IMR-90 (cell line): Measurements from ENCODE around the gene SLC41A1. TPM values are rescaled to one million over a fixed set of nuclear protein-coding genes. Genes with fewer than 3 reads are reported as not detected.

Experiments
- ATAC-seq: fragments of 200-7000 bp; cut with Tn5 transposase; 2 replicates; pipeline ENCODE4 v1.9.1; 2020; ENCODE audit warnings: low read depth, mild to moderate bottlenecking, moderate library complexity
- BruUV-seq: library from RNA; stranded (reverse); fragments of 400-500 nt; replicated peaks from 2 replicates; lab custom pipeline; 2021; lab: Mats Ljungman, UMichigan
- CTCF ChIA-PET: fragments of 300-600 bp; formaldehyde crosslinking; extraction: SDS; loops from one replicate; lab custom pipeline; 2021; ENCODE audit warnings: antibody characterized with exemption; lab: Yijun Ruan, JAX
- POLR2A ChIA-PET: fragments of 300-600 bp; sonication (Branson Sonifier 250); formaldehyde crosslinking; loops from one replicate; lab custom pipeline; 2022; ENCODE audit warnings: antibody characterized with exemption; ENCODE audit not compliant: unreplicated experiment; lab: Charles Lee
- DNase-seq: peaks from one replicate; pipeline ENCODE4 v3.0.0; 2013
- H2AFZ ChIP-seq: replicated peaks from 2 replicates; pipeline ENCODE3; 2013; ENCODE audit warnings: low read length, mild to moderate bottlenecking; ENCODE audit not compliant: poor library complexity
- H2AK5ac ChIP-seq: 2 replicates; pipeline ENCODE4 v1.6.1; 2013; ENCODE audit warnings: low read depth, low read length, inconsistent platforms
- H2AK9ac ChIP-seq: replicated peaks from 2 replicates; pipeline ENCODE3; 2013; ENCODE audit warnings: mild to moderate bottlenecking, low read depth, low read length, moderate library complexity; ENCODE audit not compliant: poor library complexity
- H2BK120ac ChIP-seq: 2 replicates; pipeline ENCODE4 v1.6.1; 2013; ENCODE audit warnings: low read depth, low read length, inconsistent platforms
- H2BK15ac ChIP-seq: 3 replicates; pipeline ENCODE4 v1.6.1; 2013; ENCODE audit warnings: low read depth, low read length, inconsistent platforms
- H2BK20ac ChIP-seq: 2 replicates; pipeline ENCODE4 v1.6.1; 2013; ENCODE audit warnings: low read depth, mild to moderate bottlenecking, inconsistent platforms, low read length, moderate library complexity
- H2BK5ac ChIP-seq: 2 replicates; pipeline ENCODE4 v1.6.1; 2013; ENCODE audit warnings: mild to moderate bottlenecking, low read depth, low read length, inconsistent platforms; ENCODE audit not compliant: poor library complexity, severe bottlenecking
- H3K14ac ChIP-seq: replicated peaks from 2 replicates; pipeline ENCODE4 v1.6.1; 2013; ENCODE audit warnings: low read depth, low read length, inconsistent platforms
- H3K18ac ChIP-seq: 2 replicates; pipeline ENCODE4 v1.6.1; 2013; ENCODE audit warnings: low read depth, low read length, control low read depth
- H3K23ac ChIP-seq: 2 replicates; pipeline ENCODE4 v1.6.1; 2013; ENCODE audit warnings: low read depth, low read length, inconsistent platforms
- H3K27ac ChIP-seq: 2 replicates; pipeline ENCODE4 v1.5.1; 2013; ENCODE audit warnings: mild to moderate bottlenecking, control low read depth, low read length; ENCODE audit not compliant: insufficient read depth
- H3K27me3 ChIP-seq: 2 replicates; pipeline ENCODE4 v1.6.1; 2013; ENCODE audit warnings: low read length; ENCODE audit not compliant: control insufficient read depth, insufficient read depth
- H3K36me3 ChIP-seq: 2 replicates; pipeline ENCODE4 v1.6.1; 2013; ENCODE audit warnings: low read length, mixed read lengths; ENCODE audit not compliant: control insufficient read depth, insufficient read depth
- H3K4ac ChIP-seq: 2 replicates; pipeline ENCODE4 v1.6.1; 2013; ENCODE audit warnings: low read depth, low read length, inconsistent platforms
- H3K4me1 ChIP-seq: 2 replicates; pipeline ENCODE4 v1.6.1; 2013; ENCODE audit warnings: low read length, mixed read lengths; ENCODE audit not compliant: control insufficient read depth, insufficient read depth
- H3K4me2 ChIP-seq: 2 replicates; pipeline ENCODE4 v1.6.1; 2013; ENCODE audit warnings: low read depth, mild to moderate bottlenecking, control low read depth, low read length, moderate library complexity
- H3K4me3 ChIP-seq: 2 replicates; pipeline ENCODE4 v1.5.1; 2013; ENCODE audit warnings: low read depth, mild to moderate bottlenecking, control low read depth, low read length, moderate library complexity; ENCODE audit not compliant: insufficient read depth
- H3K56ac ChIP-seq: 2 replicates; pipeline ENCODE4 v1.6.1; 2013; ENCODE audit warnings: low read length, inconsistent platforms; ENCODE audit not compliant: insufficient read depth; ENCODE audit errors: extremely low read depth
- H3K79me1 ChIP-seq, 2 experiments: 2 replicates each; pipeline ENCODE4 v1.6.1; 2013; ENCODE audit warnings: low read length in 2 of 2, inconsistent platforms in 1 of 2, low read depth in 1 of 2
- H3K9ac ChIP-seq: 2 replicates; pipeline ENCODE4 v1.6.1; 2013; ENCODE audit warnings: low read depth, low read length, control low read depth
- H3K9me1 ChIP-seq: 2 replicates; pipeline ENCODE4 v1.6.1; 2013; ENCODE audit warnings: low read length, inconsistent platforms; ENCODE audit not compliant: insufficient read depth
- H3K9me3 ChIP-seq: 2 replicates; pipeline ENCODE4 v1.6.1; 2013; ENCODE audit warnings: low read length; ENCODE audit not compliant: control insufficient read depth, insufficient read depth
- H4K20me1 ChIP-seq: 2 replicates; pipeline ENCODE4 v1.6.1; 2013; ENCODE audit warnings: low read length, inconsistent platforms; ENCODE audit not compliant: insufficient read depth
- H4K5ac ChIP-seq: 2 replicates; pipeline ENCODE4 v1.6.1; 2013; ENCODE audit warnings: mild to moderate bottlenecking, low read depth, low read length, control low read depth
- H4K8ac ChIP-seq, 2 experiments: 2 replicates each; pipeline ENCODE4 v1.6.1; 2013; ENCODE audit warnings: low read depth in 2 of 2, low read length in 2 of 2, control low read depth in 1 of 2, inconsistent platforms in 1 of 2
- H4K91ac ChIP-seq: 2 replicates; pipeline ENCODE4 v1.6.1; 2013; ENCODE audit warnings: low read depth, low read length, inconsistent platforms; ENCODE audit not compliant: insufficient read depth
- BHLHE40 ChIP-seq: fragments of 150-350 bp; IDR thresholded peaks from 2 replicates; pipeline ENCODE4 v1.6.1; 2016; ENCODE audit warnings: mild to moderate bottlenecking, low read depth, low read length
- CEBPB ChIP-seq: IDR thresholded peaks from 2 replicates; pipeline ENCODE4 v1.6.1; 2012; ENCODE audit warnings: low read depth, low read length, improper control_type of control experiment
- CHD1 ChIP-seq: IDR thresholded peaks from 2 replicates; pipeline ENCODE4 v1.6.1; 2012; ENCODE audit warnings: low read depth, low read length, improper control_type of control experiment
- NFE2L2 ChIP-seq: fragments of 150-350 bp; IDR thresholded peaks from 2 replicates; pipeline ENCODE4 v1.6.1; 2016; ENCODE audit warnings: low read depth, mild to moderate bottlenecking, low read length
- POLR2A ChIP-seq: IDR thresholded peaks from 2 replicates; pipeline ENCODE4 v1.6.1; 2012; ENCODE audit warnings: mild to moderate bottlenecking, low read depth, low read length
- RAD21 ChIP-seq: IDR thresholded peaks from 2 replicates; pipeline ENCODE4 v1.6.1; 2012; ENCODE audit warnings: low read length, improper control_type of control experiment
- RCOR1 ChIP-seq: IDR thresholded peaks from 2 replicates; pipeline ENCODE4 v1.6.1; 2012; ENCODE audit warnings: mild to moderate bottlenecking, low read length, improper control_type of control experiment; ENCODE audit not compliant: insufficient replicate concordance
- RFX5 ChIP-seq: IDR thresholded peaks from 2 replicates; pipeline ENCODE4 v1.8.0; 2012; ENCODE audit warnings: low read depth, mild to moderate bottlenecking, low read length, moderate library complexity
- SMC3 ChIP-seq: fragments of 150-350 bp; IDR thresholded peaks from 2 replicates; pipeline ENCODE4 v1.6.1; 2016; ENCODE audit warnings: low read depth, mild to moderate bottlenecking, antibody characterized with exemption, low read length, moderate library complexity
- USF2 ChIP-seq: fragments of 150-350 bp; IDR thresholded peaks from 2 replicates; pipeline ENCODE4 v1.6.1; 2017; ENCODE audit warnings: mild to moderate bottlenecking, antibody characterized with exemption, low read length, low read depth
- WGBS, 2 experiments: methylation state at CpG; one replicate each; pipeline versions ENCODE4 v1.1.5 to v1.1.7; 2013; ENCODE audit warnings: missing lambda C conversion rate in 2 of 2; ENCODE audit not compliant: insufficient read length in 1 of 2; ENCODE audit errors: extremely low coverage in 2 of 2; 5-methylcytosine and 5-hydroxymethylcytosine counted together
- dilution Hi-C: fragments of 300-500 bp; cut with HindIII; formaldehyde crosslinking; loops from one replicate; pipeline ENCODE4 v1.14.3; 2018; ENCODE audit warnings: low sequenced_read_pairs; ENCODE audit not compliant: unreplicated experiment
- in situ Hi-C: fragments of 300-500 bp; cut with MboI; formaldehyde crosslinking; loops from 3 replicates; pipeline ENCODE4 v1.14.3; 2019; ENCODE audit warnings: low sequenced_read_pairs, inconsistent platforms, mixed read lengths
- intact Hi-C: fragments of 100-400 bp; cut with micrococcal nuclease; formaldehyde crosslinking; loops from 2 replicates; pipeline ENCODE4 v1.10.0; 2022
- polyA plus RNA-seq, 3 experiments: library from polyadenylated mRNA; depleted of rRNA; stranded (reverse); fragments of >200 nt; gene quantifications; 2 replicates each; pipeline ENCODE4 v1.2.3, GENCODE V29; 2012; ENCODE audit warnings: low replicate concordance in 1 of 3
- total RNA-seq: library from RNA; depleted of rRNA; stranded (reverse); fragments of >200 nt; gene quantifications from 2 replicates; pipeline ENCODE4 v1.2.3, GENCODE V29; 2012
- TF ChIP-seq, protein P1 (sequence below): fragments of 150-350 bp; IDR thresholded peaks from 2 replicates; pipeline ENCODE4 v1.6.1; 2016; ENCODE audit warnings: low read depth, mild to moderate bottlenecking, low read length, moderate library complexity, borderline replicate concordance

SLC41A1 gene
- total and polyA plus RNA-seq, 2 of the 4 experiments (the other 2 are of a cell fraction), result 6.3 to 26.3 TPM

DNA sequence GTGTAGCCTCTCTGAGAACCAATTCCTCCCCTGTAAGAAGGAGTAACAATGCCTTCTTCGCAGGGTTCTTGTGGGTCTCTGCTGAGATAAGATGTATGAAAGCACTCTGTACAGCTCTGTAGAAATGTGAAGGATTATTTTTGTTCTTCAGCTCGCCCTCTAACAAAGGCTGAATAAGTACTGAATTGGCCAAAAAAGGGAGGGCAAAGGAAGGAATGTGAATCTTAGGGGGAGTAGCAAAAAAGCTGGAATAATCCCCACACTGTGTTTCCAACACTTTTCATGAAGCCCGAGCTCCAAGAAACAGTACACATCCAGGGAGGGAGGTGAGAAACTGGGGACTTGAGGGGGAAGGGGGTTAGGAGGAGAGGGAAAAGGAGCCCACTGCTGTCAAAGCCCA lies 14.0 kb upstream of the SLC41A1 start:
- Histone ChIP-seq H3K27ac (no peak overlapping the region), H3K4me1 (no peaks in the 10 kb centered on the region), H2BK5ac (no peak overlapping the region), H2AK9ac (no peak overlapping the region), H3K79me1 (no peaks in the 10 kb centered on the region), H3K18ac (no peak overlapping the region), H2BK120ac (no peak overlapping the region), H3K4me2 (no peak overlapping the region), H3K9me1 (no peaks in the 10 kb centered on the region), H3K36me3 (no peaks in the 10 kb centered on the region), H3K27me3 (peaks cover 43% of the 10 kb centered on the region), H3K4me3 (no peak overlapping the region), H3K4ac (no peak overlapping the region), H2BK20ac (no peak overlapping the region), H3K9me3 (peaks cover 5% of the 10 kb centered on the region; the same call in 1 of the 2 replicates), H3K23ac (no peak overlapping the region), H3K14ac (no peak overlapping the region), H4K5ac (no peak overlapping the region), H2BK15ac (no peak overlapping the region), H4K91ac (no peak overlapping the region), H3K9ac (no peak overlapping the region), H2AFZ (no peak overlapping the region), H4K20me1 (no peaks in the 10 kb centered on the region), H3K56ac (no peak overlapping the region), H2AK5ac (no peak overlapping the region), H4K8ac (no peak overlapping the region)
- WGBS, 2 experiments, result no CpG with 5 or more reads among the region's 3 CpGs
- TF ChIP-seq, protein P1, sequence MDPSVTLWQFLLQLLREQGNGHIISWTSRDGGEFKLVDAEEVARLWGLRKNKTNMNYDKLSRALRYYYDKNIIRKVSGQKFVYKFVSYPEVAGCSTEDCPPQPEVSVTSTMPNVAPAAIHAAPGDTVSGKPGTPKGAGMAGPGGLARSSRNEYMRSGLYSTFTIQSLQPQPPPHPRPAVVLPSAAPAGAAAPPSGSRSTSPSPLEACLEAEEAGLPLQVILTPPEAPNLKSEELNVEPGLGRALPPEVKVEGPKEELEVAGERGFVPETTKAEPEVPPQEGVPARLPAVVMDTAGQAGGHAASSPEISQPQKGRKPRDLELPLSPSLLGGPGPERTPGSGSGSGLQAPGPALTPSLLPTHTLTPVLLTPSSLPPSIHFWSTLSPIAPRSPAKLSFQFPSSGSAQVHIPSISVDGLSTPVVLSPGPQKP, result no peak
- TF ChIP-seq USF2 (no peak), CHD1 (no peak), RFX5 (no peak), SMC3 (no peak), RAD21 (no peak), POLR2A (no peak), CEBPB (no peak), BHLHE40 (no peak), RCOR1 (no peak), NFE2L2 (no peak)
- POLR2A ChIA-PET, result no interaction called here
- no peak for DNase-seq
- CTCF ChIA-PET, result interaction anchor here (0.6 kb wide), 1 partner anchor 127 kb away, joined by 3 read pairs; no protein-coding TSS in a partner anchor
- intact Hi-C loops, result no loop called here
- BruUV-seq, result no TSS peak
- dilution Hi-C loops, result no loop called here
- in situ Hi-C loops, result no loop called here
- ATAC-seq, result no peak
